ENCODE data around the gene GZF1.
A peak's percentile ranks its signal among the peaks of the same experiment; 100 is the strongest.

Gene GZF1

DNA sequence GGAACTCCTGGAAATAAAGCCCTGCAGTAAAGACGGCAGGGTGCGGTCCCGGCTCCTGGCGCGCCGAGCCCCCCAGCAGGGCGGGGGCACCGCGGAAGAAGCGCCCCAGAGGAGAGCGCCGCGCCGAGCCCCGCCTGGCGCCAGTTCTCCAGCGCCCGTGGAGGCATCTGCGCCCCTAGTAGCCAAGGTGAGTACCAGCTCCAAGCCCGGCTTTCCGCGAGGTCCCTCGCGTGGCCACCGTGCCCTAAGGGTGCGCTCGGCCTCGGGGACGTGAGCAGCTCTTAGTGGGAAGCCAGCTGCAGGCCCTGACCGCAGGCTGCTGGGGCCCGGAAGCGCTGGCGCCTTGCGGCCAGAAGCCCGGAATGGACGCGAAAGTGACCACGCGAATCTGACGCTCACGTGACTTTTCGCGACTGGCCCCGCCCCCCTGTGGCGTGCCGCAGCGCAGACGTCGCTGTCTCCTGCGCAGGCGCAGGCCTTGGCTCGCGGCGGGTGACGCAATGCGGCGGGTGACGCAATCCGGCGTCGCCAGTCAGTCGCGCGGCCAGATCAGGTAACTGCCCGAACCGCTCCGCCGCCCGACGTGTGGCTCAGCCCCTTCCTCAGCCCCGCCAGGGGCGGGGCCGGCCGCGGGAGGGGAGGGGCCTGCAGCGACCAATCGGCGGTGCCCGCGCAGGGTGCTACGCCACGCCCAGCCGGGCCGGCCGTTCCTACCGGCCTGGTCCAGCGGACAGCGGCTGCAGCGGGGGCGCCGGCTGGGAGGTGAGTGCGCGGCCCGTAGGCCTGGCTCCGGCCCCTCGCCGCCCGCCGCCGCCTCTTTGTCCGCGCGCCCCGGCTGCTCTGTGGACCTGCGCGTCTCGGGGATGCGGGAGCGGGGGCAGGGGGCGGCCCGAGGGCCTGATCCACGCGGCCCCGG lies at the start of gene GZF1:
GZF1 (plus strand) TSS at position 707 of the 916 bp plus-strand sequence. CDS start 2,202 bp downstream, outside the sequence.
- DNase-seq, result peak; percentile 67 to 88

DNA sequence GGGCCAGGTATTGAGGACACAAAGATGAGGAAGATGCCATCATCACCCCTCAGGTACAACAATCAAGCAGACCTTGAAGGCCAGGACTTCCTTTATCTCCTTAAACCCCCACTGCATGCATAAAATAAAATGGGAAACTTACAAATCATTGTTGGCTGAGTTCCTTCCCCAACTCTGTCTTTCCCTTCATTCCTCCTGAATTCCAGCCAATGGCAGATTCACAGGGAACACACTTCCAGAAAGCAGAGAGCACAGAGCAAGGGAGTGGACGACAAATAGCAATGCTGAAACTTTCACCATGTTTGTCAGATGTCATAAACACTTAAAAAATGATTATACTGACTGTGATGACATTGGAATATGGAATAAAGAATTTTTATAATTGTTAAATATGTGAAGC lies 48.7 kb upstream of the GZF1 start:
- DNase-seq, result no peak

DNA sequence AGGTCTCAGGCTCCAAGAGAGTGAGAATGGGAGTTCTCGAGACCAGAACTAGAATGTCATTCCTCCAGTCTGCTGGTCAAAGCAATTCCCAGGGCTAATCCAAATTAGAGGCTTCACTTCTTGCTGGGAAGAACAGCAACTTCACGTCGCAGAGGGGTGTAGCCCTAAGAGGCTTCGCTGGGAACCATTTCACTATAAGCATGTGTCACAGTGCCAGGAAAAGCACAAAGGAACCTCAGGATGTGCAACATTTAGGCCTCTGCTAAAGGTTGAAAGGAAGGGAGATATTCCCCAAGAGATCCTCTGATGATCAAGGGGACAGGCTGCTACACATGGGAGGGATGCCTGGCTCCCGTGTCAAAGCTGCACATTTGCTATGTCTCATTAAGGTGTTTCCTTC lies 47.3 kb upstream of the GZF1 start:
- no peak for DNase-seq

DNA sequence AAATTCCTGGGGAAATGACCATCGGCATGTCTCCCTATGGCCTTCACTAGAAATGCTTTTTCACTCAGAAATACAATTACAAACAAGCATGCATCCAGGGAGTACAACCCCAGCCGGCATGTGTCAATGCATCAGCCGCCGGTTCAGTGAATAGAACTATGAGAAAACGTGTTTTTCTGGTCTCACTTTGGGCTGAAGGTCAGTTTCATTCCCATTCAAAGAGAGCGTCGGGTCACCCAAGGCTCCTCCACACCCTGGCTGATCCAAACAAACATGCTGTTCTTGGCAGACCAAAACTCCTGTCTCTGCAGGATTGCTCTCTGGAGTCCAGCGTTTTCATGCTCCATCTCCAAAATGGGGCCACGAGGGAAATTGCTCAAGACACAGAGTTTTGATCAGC lies 46.9 kb upstream of the GZF1 start:
- DNase-seq, result no peak

DNA sequence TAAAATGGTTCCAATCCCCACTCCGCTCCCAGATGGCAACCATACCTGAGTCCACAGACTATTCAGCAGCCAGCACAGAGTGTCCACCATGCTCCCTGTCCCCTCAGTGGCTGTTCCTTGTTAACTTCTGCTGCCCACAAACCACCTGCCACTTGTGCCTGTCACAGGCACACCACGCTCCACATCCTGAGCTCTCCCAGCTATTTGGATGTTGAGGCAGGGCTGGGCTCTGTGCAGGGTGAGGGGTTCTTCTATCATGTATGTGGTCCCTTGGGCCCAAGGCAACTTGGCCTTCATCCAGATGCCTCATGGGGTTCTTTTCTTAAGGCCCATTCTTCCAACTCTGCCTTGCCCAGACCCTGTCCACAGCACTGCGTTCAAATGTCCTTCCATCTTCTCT lies 45.4 kb upstream of the GZF1 start:
- DNase-seq, result no peak

DNA sequence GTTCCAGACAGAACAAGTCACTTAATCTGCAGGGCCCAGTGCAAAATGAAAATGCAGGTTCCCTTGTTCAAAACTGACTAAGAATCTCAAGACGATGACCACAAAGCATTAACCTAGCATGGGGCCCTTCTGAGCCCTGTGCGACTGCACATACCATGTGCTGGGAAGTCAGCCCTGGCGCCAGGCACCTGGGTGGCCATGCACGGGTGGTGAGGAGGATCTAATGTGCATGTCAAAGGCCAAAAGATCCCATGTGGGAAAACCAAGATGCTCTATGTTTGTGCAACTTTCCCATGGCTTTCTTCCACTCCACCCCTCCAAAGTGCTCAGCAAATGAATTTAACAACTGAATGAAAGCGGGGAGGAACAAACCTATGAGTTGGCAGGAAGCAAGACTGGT lies 44.9 kb upstream of the GZF1 start:
- DNase-seq, result no peak

DNA sequence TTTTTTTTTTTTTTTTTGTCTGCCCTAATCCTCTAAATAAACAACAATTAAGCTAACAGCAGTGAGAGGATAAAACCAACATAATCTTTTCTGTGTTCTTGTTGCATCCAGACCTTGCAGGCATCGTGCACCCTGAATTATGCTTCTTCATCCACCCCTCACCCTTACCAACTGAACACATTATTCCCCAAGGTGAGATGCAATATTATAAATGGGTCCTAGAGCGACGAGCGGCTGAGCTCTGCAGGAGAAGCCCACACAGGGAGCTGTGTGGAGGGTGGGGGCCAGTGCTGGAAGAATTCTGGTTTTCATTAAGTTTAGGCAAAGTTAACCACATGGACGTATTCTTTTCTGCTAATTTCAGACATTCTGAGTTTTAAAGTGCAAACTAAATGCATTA lies 43.6 kb upstream of the GZF1 start:
- DNase-seq, result no peak

DNA sequence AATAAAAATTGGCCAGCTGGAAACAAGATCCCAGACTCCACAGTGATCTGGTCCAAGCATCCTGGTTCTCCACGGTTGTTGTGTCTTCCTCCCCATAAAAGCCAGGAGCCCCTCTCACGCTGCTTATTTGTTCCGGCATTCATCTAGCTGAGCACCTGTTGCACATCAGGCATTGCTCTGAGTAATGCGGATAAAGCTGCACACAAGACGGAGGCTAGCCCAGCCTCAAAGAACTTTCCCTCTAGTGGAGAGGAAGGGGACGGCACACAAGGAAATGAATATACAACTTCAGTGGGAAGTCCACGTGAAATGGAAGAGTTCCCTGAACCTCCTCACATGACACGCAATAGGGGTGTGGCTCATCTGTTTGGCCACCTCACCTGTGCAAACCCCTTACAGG lies 41.7 kb upstream of the GZF1 start:
- no peak for DNase-seq

DNA sequence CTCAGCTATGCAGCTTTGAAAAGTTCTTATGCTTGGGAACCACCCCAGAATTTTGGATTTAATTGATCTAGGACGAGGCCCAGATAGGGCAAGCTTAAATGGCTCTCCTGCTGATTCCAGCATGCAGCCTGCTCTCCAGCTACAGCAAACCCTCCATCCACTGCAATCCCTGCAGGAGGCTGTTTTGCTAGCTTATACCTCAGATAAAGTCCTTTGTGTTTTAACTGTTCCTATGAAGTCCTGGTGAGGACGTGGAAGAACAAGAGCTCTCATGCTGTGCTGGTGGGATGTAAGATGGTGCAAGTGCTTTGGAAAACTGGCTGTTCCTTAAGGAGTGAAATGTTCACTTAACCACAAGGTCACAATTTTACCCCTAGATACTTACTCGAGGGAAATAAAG lies 36.9 kb upstream of the GZF1 start:
- DNase-seq, result no peak

DNA sequence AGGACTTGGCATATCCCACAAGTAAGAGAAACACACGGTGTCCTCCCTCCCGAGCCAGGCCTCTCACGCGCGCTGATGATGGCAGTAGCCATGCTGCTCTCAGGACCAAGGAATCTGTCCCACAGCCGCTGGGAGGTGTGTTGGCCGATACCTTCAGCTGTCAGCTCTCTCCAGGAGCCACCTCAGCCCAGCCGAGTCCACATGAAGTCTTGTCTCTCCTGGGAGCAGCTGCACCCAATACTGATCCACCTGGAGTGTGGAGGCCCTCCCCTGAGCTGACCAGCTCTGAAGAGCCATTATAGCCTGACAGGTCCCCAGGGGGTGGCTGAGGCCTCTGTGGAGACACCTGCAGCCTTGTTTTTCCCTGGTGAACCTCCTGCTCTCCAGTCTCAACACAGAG lies 35.2 kb upstream of the GZF1 start:
- DNase-seq, result no peak

DNA sequence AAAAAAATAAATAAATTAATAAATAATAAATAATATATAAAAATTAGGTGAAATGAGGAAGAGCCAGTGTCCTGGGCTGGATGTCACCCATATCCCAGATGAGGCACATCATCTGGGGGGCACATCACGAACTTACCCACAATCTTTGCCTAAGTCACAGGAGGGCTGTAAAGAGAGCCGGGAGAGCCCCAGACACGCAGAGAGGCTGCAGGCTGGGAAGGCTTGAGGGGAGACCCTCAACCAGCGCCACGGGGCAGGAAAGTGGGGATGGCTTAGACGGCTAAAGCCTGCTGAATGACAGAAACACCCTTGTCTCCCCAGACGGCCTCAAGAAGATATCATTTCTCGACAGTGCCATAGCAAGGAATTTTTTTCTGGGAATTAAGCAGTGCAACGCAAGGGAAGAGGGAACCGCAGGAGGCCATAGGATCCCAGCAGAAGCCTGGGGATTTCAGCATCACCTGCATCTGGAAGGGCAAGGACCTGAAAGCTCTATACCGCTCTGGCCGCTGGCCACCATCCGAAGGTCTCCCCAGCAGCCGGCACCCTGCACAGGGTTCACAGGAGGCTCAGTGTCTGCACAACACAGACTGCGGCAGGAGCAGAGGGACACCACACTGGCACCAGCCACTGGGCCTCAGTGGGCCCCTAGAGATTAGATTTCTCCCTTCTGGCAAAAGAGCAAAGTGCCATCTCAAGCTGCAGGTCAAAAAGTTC lies 34.2 kb upstream of the GZF1 start:
- no peak for DNase-seq

DNA sequence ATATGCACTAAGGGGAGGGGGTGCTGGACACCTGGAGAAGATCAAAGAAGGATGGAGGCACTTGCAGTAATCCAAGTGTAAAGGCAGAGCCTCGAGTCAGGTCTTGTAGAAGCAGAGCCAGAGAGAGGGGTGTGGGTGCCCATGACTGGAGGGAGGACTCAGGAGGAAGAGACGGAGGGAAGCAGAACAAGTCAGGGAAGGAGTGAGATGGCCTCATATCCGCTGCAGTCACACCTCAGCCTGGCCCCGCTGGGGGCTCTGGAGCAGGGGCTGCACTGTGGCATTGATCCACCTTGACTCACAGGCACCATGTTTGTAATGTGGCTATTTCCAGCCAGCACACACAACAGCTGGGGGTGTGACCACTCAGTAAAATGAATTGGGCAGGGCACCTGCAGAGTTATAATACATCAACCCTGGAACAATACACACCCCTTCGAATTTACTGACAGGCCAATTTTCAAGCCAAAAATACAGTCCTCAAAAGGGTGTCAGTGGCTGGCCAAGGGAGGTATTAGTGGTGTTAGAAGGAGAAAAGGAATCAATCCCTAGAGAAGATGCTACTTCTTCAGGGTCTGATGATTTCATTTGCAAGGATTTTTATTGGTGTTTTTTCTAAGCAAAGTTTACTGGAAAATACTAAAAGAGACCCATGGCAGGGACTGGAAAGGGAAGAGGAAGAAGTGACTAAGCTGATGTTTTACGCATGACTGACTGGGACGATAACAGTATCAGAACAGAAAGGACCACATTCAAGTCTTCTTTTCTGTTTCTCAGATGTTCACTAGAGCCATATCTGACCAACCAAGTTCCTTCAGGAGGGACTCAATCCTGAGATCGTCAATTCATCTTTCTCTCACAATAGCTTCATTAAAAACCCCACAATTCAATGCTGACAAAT lies 30.3 kb upstream of the GZF1 start:
- no peak for DNase-seq

DNA sequence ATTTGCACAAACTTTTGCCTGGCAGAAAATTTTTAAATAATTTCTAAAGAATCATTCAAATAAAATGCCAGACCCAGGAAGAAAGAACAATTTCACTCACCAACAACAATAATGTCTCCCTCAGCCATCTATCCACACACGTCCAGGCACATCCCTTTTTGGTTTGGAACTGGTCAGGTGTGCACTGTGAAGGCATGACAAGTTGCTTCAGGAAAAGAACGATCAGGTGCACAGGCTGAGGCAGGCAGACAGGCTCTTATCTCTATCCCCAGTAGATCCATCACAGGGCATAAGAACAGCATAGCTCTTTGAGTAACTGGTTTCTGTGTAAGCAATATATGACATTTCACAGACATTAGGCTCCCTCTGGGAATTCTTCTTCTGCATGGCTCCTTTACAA lies 29.5 kb upstream of the GZF1 start:
- DNase-seq, result no peak

DNA sequence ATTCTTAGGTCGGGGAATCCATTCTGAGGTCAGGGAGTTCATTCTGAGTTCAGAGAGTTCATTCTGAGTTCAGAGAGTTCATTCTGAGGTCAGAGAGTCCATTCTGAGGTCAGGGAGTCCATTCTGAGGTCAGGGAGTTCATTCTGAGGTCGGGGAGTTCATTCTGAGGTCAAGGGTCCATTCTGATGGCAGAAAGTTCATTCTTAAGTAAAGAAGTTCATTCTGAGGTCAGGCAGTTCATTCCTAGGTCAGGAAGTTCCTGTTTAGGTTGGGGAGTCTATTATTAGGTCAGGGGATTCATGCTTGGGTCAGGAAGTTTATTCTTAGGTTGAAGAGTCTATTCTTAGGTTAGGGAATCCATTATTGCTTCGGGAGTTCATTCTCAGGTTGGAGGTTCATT lies 27.9 kb upstream of the GZF1 start:
- DNase-seq, result no peak

DNA sequence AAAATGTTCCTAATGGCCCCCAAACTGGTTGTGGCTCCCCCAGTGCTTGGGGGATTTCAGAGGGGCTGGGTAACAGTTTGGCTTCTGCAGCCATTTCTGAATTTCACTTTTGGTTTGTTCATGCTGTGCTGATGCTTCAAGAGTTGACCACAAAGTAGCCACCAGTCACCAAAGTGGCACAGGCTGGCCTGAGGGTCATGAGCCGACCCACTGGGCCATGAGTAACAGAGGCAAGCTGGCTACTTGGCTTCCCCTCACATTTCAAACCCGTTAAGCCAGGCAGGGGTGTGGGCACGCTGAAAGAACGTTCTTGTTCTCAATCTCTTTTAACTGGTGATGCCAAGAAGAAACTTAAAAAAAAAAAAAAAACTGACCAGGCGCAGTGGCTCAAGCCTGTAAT lies 26.5 kb upstream of the GZF1 start:
- no peak for DNase-seq

DNA sequence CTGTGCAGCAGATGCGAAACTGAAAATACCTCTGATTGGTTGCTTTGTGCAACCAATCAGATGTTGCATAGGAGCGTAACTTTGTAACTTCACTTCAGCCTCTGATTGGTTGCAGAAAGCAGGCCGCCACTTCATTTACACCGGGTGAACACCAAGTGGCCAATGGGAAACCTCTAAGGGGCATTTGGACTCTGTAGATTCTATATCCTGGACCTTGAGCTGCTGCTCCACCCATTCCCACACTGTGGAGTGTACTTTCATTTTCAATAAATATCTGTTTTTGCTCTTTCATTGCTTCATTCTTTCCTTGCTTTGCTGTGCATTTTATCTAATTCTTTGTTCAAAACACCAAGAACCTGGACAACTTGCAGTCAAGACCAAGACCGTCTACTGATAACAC lies 25.5 kb upstream of the GZF1 start:
- DNase-seq, result no peak

DNA sequence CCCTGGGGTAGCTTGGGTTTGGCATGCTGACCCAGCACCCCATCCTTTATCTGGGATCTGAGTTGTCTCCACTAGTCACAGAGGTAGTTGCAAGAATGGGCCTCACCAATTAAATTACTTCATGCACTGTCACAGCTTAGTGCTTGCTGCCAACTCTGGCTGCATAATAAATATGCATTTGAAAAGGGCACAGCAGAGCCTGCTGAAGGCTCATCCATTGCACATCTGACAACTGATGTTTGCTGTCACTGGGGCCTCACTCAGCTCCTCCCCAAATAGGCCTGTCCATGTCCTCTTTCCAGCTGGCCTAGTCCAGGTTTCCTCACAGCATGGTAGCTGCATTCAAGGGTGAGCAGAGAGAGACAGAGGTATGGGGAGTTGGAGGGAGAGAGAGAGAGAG lies 24.7 kb upstream of the GZF1 start:
- no peak for DNase-seq

DNA sequence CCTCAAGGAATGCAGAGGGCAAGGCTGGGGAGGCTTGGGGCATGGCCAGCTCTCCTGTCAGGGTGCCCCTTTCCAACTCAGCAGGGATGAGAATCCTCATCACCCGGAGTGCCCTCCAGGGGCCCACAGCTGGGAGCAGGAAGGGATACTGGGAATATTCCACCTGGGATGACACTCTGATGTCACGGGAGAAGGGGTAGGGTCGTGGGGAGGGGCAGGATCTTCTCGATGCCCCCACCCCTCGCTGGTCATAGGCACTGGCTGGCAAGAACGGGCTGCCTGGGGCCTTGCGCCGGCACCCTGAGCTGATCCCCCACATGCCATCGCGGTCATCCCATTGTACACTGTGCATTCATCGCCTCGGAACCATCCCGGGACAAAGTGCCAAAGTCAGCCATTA lies 22.0 kb upstream of the GZF1 start:
- no peak for DNase-seq

DNA sequence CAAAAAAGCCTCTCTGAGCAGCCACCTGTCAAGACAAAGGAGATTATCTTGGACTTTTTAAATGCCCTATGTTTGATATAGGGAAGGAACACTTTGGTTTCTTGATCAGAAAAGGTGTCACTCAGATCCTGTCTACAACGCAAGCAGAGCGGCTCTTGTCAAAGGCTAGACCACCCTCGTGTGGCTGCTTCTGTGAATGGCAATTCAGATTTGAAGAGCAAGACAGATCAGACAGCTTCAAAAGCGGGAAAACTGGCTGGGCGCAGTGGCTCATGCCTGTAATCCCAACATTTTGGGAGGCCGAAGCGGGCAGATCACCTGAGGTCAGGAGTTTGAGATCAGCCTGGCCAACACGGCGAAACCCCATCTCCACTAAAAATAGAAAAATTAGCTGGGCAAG lies 21.5 kb upstream of the GZF1 start:
- DNase-seq, result peak; percentile 33 to 64

DNA sequence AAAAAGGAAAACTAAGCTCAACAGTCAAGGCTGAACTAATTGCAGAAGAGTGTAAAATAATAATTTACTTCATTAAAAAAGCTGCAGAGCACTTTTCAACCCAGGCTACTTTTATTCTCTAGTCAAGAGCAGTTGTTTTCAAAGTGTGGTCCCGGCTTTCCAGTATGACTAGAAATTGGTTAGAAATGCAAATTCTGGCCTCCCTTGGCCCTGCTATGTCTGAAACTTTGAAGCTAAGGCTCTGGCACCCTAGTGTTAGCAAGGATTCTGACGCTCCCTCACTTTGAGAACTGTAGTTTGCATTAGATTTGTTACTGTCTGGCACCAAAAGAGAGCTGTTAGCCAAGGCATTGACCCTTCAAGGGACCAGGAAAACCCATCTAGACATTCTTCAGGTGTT lies 20.9 kb upstream of the GZF1 start:
- no peak for DNase-seq

DNA sequence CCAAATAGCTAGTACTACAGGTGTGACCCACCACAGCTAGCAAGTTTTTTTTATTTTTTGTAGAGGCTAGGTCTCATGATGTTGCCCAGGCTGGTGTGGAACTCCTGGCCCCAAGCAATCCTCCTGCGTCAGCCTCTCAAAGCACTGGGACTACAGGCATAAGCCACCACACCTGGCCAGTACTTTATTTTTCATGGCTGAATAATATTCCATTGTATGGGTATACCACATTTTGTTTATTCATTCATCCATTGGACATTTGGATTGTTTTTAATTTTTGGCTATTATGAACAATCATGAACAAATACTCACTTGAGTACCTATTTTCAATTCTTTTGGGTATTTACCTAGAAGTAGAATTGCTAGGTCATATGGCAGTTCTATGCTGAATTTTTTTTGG lies 18.4 kb upstream of the GZF1 start:
- no peak for DNase-seq

DNA sequence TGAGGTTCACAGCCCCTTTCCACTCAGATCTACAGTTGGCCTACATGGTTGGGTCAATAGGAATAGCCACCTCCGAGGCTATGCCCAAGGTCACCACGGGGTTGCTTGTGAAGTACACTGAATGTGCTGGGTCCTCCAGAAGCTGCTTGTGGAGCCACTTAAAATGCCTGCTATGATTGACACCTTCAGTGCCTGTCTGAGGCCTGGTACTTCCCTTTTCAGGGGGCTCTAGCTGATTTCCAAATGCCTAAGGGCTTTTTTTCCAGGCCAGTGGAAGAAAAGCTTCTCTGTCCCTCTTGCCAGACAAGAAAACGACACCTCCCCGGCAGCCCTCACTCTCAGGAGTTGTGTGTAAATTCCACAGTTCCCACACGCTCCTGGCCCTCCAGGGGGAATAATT lies 17.6 kb upstream of the GZF1 start:
- no peak for DNase-seq

DNA sequence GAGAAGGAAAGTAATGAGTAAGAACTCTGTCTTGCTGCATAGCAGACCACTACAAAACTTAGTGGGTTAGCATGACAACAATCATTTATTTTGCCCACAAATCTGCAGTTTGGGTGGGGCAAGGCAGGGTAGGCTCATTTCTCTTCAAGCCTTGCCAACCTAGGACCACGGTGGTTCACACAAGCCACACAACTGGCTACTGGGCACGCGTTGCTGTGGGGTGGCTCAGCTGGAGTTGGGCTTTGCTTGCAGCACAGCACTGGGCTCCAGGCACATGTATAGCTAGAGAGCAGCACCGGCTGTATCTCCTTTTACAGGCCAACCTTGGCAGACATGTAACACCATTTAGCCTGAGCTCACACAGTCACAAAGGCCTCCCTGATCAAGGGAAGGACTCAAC lies 16.0 kb upstream of the GZF1 start:
- DNase-seq, result no peak

All from cerebellar nuclear complex (tissue), 1 donor.